NCI-H2171 treated with DMSO at 0.1 percent for 48 hours (cell line): ENCODE data around the gene LCOR.
"Not testable (repeated sequence)": the region's sequence is repeated elsewhere in the genome, so short reads cannot be mapped to it uniquely, and the experiment has no call there.

Experiments
- DNase-seq: peaks from one replicate; lab custom pipeline; 2025; lab: John Stamatoyannopoulos, UW

Gene LCOR

DNA sequence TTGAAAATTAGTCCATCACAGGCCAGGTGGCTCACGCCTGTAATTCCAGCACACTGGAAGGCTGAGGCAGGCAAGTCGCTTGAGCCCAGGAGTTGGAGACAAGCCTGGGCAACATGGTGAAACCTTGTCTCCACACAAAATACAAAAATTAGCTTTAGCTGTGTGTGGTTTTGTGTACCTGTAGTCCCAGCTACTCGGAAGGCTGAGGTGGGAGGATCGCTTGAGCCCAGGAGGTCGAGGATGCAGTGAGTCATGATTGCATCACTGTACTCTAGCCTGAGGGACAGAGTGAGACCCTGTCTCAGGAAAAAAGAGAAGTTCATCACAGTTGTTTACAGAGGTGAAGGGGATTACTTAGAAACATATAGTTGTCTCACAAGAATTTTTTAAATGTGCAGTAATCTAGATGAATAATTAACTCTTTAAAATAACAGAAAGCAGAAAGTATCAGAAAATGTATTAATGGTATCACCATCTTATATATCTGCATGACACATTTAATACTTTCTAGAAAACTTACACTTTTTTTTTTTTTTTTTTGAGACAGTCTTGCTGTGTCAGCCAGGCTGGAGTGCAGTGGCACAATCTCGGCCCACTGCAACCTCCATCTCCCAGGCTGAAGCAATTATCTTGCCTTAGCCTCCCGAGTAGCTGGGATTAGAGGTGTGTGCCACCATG is 8.9 kb downstream of the LCOR start:
- no peak for DNase-seq

DNA sequence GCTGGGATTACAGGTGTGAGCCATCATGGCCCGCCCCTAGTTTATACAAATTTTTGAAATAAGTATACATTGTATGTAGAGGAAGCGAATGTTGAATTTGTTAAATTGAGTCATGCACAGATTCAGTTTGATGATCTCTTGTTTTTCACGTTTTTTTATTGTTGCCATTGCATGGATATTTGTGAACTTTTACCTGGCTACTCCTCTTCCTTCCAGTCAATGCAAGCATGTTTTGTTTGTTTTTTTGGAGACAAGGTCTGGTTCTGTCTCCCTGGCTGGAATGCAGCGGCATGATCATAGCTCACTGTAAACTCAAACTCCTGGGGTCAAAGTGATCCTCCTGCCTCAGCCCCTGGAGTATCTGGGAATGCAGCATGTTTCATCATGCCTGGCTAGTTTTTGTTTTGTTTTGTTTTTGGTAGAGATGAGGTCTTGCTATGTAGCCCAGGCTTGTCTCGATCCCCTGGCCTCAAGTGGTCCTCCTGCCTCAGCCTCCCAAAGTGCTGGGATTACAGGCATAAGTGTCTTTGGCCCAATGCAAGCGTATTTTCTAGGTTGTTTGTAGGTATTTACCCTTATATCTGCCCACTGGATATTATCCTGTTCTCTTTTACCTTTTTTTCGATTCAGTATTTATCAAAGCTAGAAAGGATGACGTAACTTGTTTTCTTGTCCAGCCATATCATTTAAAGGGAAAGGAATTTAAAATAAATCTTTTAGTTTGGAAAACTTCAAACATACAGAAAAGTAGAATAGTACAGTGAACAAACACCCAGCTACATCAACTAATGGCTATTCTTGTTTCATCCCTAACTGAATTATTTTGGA is 11.0 kb downstream of the LCOR start:
- DNase-seq = no peak

DNA sequence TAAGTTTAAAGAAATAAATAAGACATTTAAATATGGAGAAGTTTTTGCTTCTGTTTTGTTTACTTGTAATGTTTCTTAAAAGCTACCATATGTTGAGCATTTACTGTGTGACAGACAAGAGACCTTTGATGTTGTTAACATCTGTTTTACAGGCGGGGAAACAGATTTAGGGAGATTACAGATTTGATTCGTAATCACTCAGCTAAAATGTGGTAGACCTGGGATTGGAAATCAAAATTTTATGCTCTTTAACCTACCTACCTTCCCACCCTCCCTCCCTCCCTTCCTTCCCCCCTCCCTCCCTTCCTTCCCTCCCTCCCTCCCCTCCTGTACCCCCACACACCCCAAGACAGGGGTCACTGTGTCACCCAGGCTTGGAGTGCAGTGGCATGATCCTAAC is 11.7 kb downstream of the LCOR start:
- no peak for DNase-seq

DNA sequence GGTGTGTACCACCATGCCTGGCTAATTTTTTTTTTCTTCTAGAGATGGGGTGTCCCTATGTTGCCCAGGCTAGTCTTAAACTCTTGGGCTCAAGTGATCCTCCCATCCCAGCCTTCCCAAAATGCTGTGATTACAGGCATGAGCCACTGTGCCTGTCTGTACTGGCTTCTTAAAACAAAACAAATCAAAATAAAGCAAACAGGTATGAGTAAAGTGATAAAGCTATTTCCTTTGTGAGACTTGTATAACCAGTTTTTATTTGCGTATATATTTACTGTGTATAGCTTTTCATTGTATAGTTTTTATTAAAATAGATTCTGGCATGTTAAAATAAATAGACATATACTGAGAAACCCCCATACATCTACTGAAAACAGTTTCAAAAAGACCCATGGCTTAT is 14.3 kb downstream of the LCOR start:
- DNase-seq = no peak

DNA sequence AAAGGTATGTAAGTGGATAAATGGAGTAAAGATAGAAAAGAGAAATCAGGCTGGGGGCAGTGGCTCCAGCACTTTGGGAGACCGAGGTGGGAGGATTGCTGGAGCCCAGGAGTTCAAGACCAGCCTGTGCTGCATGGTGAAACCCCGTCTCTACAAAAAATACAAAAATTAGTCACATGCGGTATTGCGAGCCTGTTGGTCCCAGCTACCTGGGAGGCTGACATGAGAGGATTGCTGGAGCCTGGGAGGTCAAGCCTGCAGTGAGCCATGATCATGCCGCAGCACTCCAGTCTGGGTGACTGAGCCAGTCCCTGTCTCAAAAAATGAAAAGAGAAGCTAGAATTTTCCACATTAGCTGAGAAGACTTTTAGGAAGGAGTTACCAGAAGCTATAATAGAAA is 14.8 kb downstream of the LCOR start:
- DNase-seq = no peak

DNA sequence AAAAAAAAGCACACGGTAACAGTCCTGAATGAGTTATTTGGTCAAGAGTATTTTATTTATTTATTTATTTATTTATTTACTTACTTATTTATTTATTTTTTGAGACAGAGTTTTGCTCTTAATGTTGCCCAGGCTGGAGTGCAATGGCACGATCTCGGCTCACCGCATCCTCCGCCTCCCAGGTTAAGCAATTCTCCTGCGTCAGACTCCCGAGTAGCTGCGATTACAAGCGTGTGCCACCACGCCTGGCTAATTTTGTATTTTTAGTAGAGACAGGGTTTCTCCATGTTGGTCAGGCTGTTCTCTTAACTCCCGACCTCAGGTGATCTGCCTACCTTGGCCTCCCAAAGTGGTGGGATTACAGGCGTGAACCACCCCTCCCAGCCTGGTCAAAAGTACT is 15.3 kb downstream of the LCOR start:
- DNase-seq = not testable (repeated sequence)

DNA sequence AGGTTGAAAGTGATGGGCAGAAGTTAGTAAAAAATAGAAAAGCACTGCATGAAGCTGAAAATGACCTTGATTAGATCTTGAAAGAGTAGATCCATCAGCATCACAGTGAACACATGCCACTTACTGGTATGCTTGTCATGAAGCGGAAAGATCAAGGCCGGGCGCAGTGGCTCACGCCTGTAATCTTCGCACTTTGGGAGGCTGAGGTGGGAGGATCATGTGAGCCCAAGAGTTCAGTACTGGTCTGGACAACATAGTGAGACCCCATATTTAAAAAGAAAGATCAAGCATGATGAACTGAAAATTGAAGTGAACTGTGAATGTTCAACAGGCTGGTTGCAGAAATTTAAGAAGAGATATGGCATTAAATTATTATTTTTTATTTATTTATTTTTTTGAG is 18.0 kb downstream of the LCOR start:
- DNase-seq = no peak

DNA sequence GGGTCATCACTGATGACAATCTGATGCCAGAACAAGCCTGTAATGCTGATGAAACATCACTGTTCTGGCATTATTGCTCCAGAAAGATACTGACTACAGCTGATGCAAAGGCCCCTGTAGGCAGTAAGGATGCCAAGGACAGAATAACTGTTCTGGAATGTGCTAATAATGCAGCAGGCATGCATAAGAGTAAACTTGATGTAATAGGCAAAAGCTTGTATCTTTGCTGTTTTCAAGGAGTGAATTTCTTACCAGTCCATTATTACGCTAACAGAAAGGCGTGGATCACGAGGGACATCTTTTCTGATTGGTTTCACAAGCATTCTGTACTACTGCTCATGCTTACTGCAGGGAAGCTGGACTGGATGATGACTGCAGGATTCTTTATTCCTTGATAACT is 18.7 kb downstream of the LCOR start:
- no peak for DNase-seq

DNA sequence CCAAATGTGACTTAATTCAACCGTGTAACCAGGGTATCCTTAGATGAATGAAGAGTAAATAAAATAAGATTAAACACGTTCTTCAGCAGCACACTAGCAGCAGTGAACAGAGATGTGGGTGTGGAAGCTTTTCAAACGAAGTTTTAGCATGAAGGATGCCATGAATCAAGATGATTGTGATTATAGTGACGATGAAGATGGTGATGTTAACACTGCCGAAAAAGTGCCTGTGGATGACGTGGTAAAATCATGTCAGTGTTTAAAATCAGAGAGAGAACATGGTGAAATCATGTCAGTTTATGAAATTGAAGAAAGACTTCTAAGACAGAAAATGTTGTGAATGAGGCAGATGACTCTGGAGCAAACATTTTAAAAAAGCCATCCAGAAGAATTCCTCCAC is 19.2 kb downstream of the LCOR start:
- DNase-seq = no peak

DNA sequence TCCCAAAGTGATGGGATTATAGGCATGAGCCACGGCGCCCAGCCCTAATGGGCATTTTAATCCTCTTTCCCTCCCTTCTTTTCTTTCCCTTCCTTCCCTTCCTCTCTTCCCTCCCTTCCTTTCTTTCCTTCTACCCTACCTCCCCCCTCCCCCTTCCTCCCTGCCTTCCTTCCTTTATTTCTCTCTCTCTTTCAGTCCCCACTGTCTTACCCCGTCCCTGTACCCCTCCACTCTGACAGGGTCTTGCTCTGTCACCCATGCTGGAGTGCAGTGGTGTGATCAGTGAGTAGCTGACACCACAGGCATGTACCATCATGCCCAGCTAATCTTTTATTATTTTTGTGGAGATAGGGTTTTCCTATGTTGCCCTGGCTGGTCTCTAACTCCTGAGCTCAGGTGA is 24.2 kb downstream of the LCOR start:
- DNase-seq = no peak

DNA sequence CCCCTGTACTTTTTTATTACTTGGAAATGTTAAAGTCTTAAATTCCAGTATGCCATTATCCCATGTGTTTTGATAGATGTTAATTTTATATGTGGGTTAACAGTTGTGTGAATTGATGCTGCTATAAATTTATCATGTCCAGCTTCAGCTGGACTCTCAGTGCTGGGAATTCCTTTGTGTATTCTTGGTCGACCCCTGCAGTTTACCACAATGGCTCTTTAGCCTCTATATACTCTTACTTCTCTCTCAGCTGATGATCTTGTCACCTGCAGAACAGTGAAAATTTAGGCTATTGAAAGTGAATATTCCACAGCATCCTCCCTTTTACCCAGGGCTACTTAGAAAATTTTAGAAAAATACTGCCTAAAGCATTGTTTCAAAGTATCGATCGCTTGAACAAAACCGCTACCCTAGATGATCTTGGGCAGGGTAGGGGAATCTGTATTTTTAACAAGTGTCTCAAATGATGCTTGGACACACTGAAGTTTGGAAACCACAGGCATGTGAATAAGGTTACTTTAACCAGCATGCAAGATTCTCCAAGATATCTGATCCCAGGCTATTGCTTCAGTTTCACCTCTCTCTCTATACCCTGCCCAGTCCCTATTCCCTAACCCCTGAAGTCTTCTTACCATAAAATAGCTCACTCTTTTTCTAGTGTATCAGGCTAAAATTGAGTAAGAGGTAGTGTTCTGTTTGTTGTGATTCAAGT is 25.4 kb downstream of the LCOR start:
- no peak for DNase-seq

DNA sequence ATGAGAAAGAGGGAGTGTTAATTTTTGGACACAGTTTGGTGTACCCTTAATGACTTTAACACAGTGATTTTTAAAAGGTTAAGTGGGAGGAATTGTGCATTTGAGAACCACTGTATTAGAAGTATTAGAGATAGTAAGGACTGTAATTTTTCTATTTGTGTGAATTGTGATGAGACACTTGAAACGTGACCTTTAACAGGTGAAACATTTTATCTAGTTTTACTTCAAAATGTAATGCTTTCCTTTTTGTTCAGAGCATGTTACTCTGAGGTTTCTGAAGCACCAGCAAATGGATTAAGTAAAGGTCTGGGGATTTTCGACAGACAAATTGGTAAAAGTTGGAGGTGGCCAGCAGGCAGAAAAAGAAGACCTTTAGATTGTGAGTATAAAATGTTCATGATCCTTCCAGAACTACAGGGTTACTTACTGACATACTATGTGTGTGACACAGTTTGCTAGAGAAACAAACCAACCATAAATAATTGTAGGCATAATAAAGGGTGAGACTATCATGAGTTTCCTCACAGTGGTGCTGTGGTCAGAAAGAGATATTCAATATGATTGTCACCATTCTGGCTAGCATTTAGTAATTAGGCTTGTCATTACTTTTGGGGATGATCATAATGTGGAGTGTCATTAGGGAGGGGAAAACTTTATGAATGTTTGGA is 26.1 kb downstream of the LCOR start:
- no peak for DNase-seq

DNA sequence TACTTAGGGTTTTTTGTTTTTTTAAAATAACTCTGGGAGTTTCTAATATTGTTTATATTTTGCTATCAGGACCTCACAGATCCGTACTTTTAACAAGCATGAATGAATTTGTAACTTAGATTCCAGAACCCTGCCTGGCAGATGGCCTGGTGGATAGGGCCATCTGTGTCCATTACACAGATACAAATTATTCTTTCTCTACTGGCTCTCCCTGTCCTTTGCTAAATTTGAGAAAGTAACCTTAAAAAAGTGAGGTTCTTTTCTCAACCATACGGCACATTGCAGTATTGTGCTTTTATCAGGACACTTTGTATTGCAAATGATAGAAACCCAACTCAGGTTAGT is 26.6 kb downstream of the LCOR start:
- no peak for DNase-seq

DNA sequence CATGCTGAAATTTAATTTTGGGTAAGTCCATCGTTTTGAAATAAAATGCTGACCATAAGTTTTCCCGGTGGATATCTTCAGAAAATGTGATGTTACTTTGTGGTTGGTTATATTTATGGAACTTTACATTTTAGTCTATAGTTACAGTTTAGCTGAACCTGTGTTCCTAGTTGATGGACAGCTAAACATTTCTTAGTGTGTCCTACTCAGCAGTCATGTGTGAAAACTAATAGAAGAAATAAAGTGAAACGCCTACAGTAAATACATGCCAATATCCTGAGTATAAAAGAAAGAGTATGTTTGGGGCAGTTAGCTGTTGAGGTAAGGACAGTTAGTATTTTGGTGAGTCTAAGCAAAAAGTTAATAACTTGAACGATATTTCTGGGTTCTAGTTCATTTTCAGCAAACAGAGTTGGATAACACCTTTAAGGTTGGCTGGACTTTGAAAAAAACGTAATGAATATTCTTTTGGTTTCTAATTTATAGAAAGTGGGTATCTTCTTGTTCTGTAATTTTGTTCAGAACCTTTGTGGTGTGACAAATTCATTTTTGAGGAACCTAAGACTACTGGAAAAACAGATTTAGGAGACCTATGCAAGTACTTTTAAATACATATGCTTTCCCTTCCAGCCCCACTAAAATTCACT is 28.7 kb downstream of the LCOR start:
- DNase-seq = no peak

DNA sequence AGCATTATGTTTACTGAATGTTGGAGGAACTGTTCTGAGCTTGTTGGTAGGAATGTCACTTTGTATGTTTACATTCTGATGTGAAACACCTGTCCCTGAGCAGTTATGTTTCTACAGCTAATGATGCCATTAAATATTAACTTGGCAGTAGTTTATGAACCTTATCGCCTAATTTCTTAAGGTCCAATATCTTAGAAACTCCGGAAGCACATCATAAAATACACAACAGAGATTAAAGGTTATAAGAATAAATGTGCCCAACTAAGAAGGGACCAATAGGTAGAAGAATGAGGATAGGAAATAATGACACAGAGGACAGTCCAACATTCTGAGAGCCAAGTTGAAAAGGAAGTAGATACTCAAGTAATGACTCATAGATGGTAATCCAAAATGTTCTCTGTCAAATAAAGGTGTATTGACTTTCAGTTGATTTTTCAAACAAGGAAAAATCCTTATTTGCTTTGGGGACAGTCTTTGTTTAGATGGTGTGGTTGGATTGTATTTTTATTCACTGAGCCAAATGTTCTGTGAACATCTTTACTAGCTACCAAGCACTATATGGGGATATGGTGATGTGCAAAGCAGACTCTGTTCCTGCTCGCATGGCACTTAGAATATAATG is 31.9 kb downstream of the LCOR start:
- DNase-seq = no peak

DNA sequence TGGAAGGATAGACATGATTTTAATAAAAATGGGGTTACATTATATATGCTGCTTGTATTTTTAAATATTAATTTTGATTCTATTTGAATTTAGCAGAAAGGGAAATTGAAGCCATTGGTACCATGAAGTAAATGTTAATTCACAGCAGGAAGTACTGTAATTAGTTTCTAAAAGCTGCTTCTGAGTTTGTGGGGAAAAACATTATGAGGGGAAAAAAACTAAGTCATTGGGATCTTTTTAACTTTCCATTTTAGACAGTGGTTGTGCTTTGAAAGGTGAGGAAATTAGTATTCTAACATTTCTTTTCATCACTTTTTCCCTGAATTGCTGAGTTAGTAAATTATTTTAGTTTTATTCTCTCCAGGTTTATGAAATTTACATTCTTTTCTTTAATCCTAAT is 41.0 kb downstream of the LCOR start:
- DNase-seq = no peak

DNA sequence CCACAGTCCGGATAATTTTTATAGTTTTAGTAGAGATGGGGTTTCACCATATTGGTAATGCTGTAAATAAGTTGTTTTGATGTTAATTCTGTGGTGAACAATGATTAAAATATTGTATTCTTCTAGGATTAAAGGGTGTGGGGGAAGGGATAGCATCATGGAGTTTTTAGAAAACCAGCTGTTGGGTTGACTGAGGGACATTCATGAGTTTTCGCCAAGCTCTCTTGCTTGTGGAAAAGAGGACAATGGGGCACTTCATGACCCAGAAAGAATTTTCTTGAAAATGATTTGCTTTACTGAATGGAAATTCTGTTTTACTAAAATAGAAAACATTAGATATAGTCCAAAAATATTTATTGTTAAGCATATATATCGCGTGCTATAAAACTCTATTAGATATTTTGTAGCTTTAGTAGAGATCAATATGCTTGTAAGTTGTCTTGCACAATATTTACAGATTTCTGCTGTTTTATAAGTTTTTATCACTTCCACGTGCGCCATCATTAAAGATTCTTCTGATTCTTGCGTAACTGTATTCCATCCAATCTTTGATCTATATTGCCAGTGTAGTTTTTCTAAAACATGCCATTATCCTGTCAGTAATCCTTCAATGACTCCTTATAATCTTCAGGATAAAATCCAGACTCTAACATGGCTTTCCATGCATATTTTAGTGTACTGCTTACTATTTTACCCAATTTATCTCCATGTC is 41.8 kb downstream of the LCOR start:
- no peak for DNase-seq

DNA sequence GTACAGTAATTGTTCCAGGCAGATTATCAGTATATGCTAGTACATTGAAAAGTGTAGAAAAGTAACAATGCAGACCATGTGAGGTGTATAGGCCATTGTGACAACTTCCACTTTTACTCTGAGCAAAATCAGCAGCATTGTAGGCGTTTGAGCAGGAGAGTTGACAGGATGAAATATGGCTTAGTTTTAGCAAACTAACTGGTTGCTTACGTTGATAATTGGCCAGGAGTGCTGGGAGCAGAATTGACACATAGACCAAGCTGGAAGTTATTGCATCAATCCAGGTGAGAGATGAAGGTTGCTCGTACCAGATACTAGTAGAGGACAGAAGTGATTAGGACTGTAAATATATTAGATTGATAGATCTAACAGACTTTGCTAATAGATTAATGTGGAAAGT is 46.0 kb downstream of the LCOR start:
- DNase-seq = no peak

DNA sequence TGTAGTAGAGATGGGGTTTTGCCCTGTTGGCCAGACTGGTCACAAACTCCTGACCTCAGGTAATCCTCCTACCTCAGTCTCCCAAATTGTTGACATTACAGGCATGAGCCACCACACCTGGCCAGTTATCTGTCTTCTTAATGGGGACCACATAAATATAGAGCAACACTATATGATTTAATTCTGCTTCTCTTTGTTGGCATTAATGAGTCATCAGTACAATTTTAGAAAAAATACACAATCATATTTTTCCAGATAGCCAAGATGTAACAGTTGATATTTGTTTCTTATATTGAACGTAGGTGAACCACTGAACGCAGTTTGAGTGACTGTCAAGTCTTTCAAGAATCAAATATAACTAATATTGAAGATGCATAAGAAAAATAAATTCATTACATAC is 48.5 kb downstream of the LCOR start:
- DNase-seq = no peak

DNA sequence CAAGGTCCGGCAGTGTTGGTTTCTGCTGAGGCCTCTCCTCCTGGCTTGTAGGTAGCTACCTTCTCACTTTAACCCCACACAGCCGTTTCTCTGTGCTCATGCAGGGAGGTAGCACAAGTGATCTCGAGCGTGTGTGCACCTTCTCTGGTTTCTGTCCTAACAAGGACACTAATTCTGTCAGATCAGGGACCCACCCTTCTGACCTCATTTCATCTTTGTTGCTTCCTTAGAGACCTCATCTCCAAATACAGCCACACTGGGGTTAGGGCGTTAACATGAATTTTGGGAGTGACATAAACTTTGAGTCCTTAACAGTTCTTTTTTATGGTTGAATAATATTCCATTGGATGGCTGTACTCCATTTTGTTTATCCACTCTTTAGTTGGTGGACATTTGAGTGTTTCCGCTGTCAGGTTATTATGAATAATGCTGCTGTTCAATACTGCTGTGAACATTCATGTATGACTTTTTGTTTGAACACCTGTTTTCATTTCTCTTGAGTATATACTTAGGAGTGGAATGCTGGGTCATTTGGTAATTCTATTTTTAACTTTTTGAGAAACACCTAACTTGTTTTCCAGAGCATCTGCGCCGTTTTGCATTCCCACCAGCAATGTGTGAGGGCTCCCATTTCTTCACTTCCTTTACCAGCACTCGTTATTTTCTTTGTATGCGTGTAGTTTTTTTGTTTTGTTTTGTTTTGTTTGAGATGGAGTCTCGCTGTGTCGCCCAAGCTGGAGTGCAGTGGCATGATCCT is 57.5 kb downstream of the LCOR start:
- no peak for DNase-seq

DNA sequence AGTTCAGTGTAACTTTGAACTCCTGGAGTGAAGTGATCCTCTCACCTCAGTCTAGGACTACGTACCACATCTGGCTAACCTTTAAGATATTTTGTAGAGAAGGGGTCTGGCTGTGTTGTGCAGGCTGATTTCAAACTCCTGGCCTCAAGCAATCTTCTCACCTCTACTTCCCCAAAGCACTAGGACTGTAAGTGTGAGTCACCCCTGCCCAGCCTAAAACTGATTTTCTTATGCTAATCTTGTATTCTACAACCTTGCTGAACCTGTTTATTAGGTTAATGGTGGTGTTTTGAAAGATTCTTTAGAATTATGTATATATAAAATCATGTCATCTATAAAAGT is 58.0 kb downstream of the LCOR start:
- no peak for DNase-seq
